ENCODE measurements around the gene RPL27A. TPM values are rescaled to one million over a fixed set of nuclear protein-coding genes. Genes with fewer than 3 reads are reported as not detected.
"Not testable (repeated sequence)": the region's sequence is repeated elsewhere in the genome, so short reads cannot be mapped to it uniquely, and the experiment has no call there.

The RPL27A gene
- total RNA-seq, 1 donor from 2014 or later, result 1,393 TPM

GRCh38 chr11:8656291-8656690, 26.3 kb upstream of the RPL27A start:
- no peak for DNase-seq (ENCODE audit: low read depth)
- no peak for TF ChIP-seq CTCF (conservative IDR thresholded peaks at IDR 0.05; ENCODE audit: low read depth, low read length)
- H3K4me3 ChIP-seq (ENCODE audit: low read depth, low read length), result no peak overlapping the region

GRCh38 chr11:8658321-8659057, 24.1 kb upstream of the RPL27A start:
- H3K4me3 ChIP-seq (ENCODE audit: low read depth, low read length), result no peak overlapping the region
- TF ChIP-seq CTCF (conservative IDR thresholded peaks at IDR 0.05; ENCODE audit: low read depth, low read length), result no peak
- no peak for DNase-seq (ENCODE audit: low read depth)

- H3K4me3 ChIP-seq (ENCODE audit: low read depth, low read length), result no peak overlapping the region
- DNase-seq (ENCODE audit: low read depth), result no peak
- TF ChIP-seq CTCF (conservative IDR thresholded peaks at IDR 0.05; ENCODE audit: low read depth, low read length), result no peak
Observed at GRCh38 chr11:8661001-8661795, 21.4 kb upstream of the RPL27A start.

- DNase-seq (ENCODE audit: low read depth), result no peak
- TF ChIP-seq CTCF (conservative IDR thresholded peaks at IDR 0.05; ENCODE audit: low read depth, low read length), result no peak
- H3K4me3 ChIP-seq (ENCODE audit: low read depth, low read length), result no peak overlapping the region
Observed at GRCh38 chr11:8665222-8665621, 17.4 kb upstream of the RPL27A start.

- not testable (repeated sequence) for H3K4me3 ChIP-seq (ENCODE audit: low read depth, low read length); DNase-seq (ENCODE audit: low read depth)
Observed at GRCh38 chr11:8670081-8670480, 12.5 kb upstream of the RPL27A start.

GRCh38 chr11:8671193-8671612, 11.4 kb upstream of the RPL27A start:
- DNase-seq (ENCODE audit: low read depth), result peak; percentile 53
- no peak for TF ChIP-seq CTCF (conservative IDR thresholded peaks at IDR 0.05; ENCODE audit: low read depth, low read length)
- H3K4me3 ChIP-seq (ENCODE audit: low read depth, low read length), result no peak overlapping the region

- TF ChIP-seq CTCF (conservative IDR thresholded peaks at IDR 0.05; ENCODE audit: low read depth, low read length), result no peak
- no peak for DNase-seq (ENCODE audit: low read depth)
Observed at GRCh38 chr11:8671651-8672062, 10.9 kb upstream of the RPL27A start.

More at GRCh38 chr11:8671651-8672062, 10.9 kb upstream of the RPL27A start:
- no peak overlapping the region for H3K4me3 ChIP-seq (ENCODE audit: low read depth, low read length)
